Measurements from ENCODE around the gene FIGNL2.
"Not testable (repeated sequence)": the region's sequence is repeated elsewhere in the genome, so short reads cannot be mapped to it uniquely, and the experiment has no call there.

Gene FIGNL2

GRCh38 chr12:51836041-51836826 lies 12.3 kb downstream of the FIGNL2 start:
- DNase-seq (ENCODE audit: low read depth in 2 of 2) = no peak

- no peak for DNase-seq (ENCODE audit: low read depth in 2 of 2)
Measured at GRCh38 chr12:51834411-51834810, 14.1 kb downstream of the FIGNL2 start.

- no peak for DNase-seq (ENCODE audit: low read depth in 2 of 2)
Measured at GRCh38 chr12:51833448-51834227, 14.9 kb downstream of the FIGNL2 start.

- no peak for DNase-seq (ENCODE audit: low read depth in 2 of 2)
Measured at GRCh38 chr12:51832354-51833107, 16.0 kb downstream of the FIGNL2 start.

- DNase-seq (ENCODE audit: low read depth in 2 of 2) = not testable (repeated sequence)
Measured at GRCh38 chr12:51831817-51832216, 16.7 kb downstream of the FIGNL2 start.

- no peak for DNase-seq (ENCODE audit: low read depth in 2 of 2)
Measured at GRCh38 chr12:51829641-51830040, 18.9 kb downstream of the FIGNL2 start.

GRCh38 chr12:51829011-51829481 lies 19.5 kb downstream of the FIGNL2 start:
- no peak for DNase-seq (ENCODE audit: low read depth in 2 of 2)

- peak; percentile 36 to 46 for DNase-seq (ENCODE audit: low read depth in 2 of 2)
Measured at GRCh38 chr12:51827925-51828818, 20.3 kb downstream of the FIGNL2 start.

- no peak for DNase-seq (ENCODE audit: low read depth in 2 of 2)
Measured at GRCh38 chr12:51826881-51827280, 21.6 kb downstream of the FIGNL2 start.

- DNase-seq (ENCODE audit: low read depth in 2 of 2) = no peak
Measured at GRCh38 chr12:51825216-51825615, 23.3 kb downstream of the FIGNL2 start.

GRCh38 chr12:51823875-51824565 lies 24.5 kb downstream of the FIGNL2 start:
- DNase-seq (ENCODE audit: low read depth in 2 of 2) = peak in 1 of 2 donors; percentile 8

GRCh38 chr12:51822956-51823355 lies 25.6 kb downstream of the FIGNL2 start:
- DNase-seq (ENCODE audit: low read depth in 2 of 2) = no peak

GRCh38 chr12:51822261-51822616 lies 26.3 kb downstream of the FIGNL2 start:
- DNase-seq (ENCODE audit: low read depth in 2 of 2) = no peak

- peak; percentile 39 to 42 for DNase-seq (ENCODE audit: low read depth in 2 of 2)
Measured at GRCh38 chr12:51821440-51822260, 26.9 kb downstream of the FIGNL2 start.

- peak; percentile 71 to 85 for DNase-seq (ENCODE audit: low read depth in 2 of 2)
Measured at GRCh38 chr12:51820526-51821439, 27.7 kb downstream of the FIGNL2 start.

GRCh38 chr12:51819736-51820525 lies 28.6 kb downstream of the FIGNL2 start:
- peak in 1 of 2 donors; percentile 4 for DNase-seq (ENCODE audit: low read depth in 2 of 2)

GRCh38 chr12:51818566-51819300 lies 29.8 kb downstream of the FIGNL2 start:
- DNase-seq (ENCODE audit: low read depth in 2 of 2) = no peak

Measured in stimulated activated CD4-positive, alpha-beta T cell treated with anti-CD3 and anti-CD28 coated beads, Interleukin-1b, Interleukin-23, amount 100 ng/mL, for 4 hours (primary cell).